Measurements from ENCODE around the gene TELO2. TPM values are rescaled to one million over a fixed set of nuclear protein-coding genes. Genes with fewer than 3 reads are reported as not detected.

TELO2 gene
- total RNA-seq, 3 donors from 2014 or later: 15.2 to 27.5 (median 23.9) TPM

DNA sequence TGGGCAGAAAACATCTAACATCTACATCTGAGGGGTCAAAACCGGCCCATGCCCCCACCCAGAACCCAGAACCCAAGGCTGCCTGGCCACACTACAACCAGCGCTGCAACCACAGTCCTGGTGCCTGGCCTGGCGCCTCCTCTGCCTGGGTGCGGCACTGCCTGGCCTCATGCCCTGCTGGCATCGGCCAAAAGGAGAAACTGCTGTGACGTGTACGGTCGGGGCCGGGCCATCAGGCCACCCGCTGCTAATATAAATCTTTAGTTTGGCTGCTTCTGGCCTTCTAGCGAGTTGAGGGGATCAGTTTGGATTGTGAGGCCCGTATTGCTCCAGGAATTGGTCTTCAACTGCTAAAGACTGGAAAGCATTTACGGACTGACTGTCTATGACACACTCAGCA, 63.1 kb downstream of the TELO2 start:
- no peaks in the 10 kb centered on the region for H3K36me3 ChIP-seq
- H3K9me3 ChIP-seq: no peaks in the 10 kb centered on the region
- H3K27me3 ChIP-seq: no peaks in the 10 kb centered on the region
- H3K4me3 ChIP-seq: no peak overlapping the region
- no peaks in the 10 kb centered on the region for H3K4me1 ChIP-seq
- no peak for DNase-seq (ENCODE audit: low spot score in 2 of 2)
- intact Hi-C loops (cut with DNase I; ENCODE audit: low total_unique reads): no loop called here
- TF ChIP-seq, protein P1, sequence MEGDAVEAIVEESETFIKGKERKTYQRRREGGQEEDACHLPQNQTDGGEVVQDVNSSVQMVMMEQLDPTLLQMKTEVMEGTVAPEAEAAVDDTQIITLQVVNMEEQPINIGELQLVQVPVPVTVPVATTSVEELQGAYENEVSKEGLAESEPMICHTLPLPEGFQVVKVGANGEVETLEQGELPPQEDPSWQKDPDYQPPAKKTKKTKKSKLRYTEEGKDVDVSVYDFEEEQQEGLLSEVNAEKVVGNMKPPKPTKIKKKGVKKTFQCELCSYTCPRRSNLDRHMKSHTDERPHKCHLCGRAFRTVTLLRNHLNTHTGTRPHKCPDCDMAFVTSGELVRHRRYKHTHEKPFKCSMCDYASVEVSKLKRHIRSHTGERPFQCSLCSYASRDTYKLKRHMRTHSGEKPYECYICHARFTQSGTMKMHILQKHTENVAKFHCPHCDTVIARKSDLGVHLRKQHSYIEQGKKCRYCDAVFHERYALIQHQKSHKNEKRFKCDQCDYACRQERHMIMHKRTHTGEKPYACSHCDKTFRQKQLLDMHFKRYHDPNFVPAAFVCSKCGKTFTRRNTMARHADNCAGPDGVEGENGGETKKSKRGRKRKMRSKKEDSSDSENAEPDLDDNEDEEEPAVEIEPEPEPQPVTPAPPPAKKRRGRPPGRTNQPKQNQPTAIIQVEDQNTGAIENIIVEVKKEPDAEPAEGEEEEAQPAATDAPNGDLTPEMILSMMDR (IDR thresholded peaks at IDR 0.05): no peak
- TF ChIP-seq POLR2AphosphoS5 (IDR thresholded peaks at IDR 0.05) (no peak), POLR2A (IDR thresholded peaks at IDR 0.05) (no peak)
- H3K27ac ChIP-seq: no peak overlapping the region

DNA sequence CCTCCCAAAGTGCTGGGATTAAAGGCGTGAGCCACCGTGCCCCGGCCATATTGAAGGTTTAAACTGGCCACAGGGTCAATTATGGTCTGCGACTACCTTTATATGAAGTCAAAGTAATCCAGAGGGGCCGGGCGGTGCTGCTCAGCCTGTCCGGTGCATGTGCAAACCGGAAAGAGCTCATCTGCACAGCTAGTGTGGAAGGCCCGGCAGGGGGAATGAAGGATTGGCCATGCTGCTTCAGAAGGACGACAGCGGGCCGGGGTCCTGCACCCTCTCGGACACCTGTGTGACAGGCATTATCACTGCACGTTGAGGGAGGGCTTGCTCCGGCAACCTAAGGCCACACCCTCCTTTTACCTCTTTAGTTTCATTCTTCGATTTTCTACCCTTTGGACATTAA, 63.9 kb downstream of the TELO2 start:
- H3K27me3 ChIP-seq: no peaks in the 10 kb centered on the region
- H3K4me1 ChIP-seq: no peaks in the 10 kb centered on the region
- H3K9me3 ChIP-seq: no peaks in the 10 kb centered on the region
- H3K27ac ChIP-seq: no peak overlapping the region
- intact Hi-C loops (cut with DNase I; ENCODE audit: low total_unique reads): no loop called here
- DNase-seq (ENCODE audit: low spot score in 2 of 2): no peak
- no peaks in the 10 kb centered on the region for H3K36me3 ChIP-seq
- H3K4me3 ChIP-seq: no peak overlapping the region
- TF ChIP-seq POLR2A (IDR thresholded peaks at IDR 0.05) (no peak), POLR2AphosphoS5 (IDR thresholded peaks at IDR 0.05) (no peak)
- TF ChIP-seq, protein P1 (IDR thresholded peaks at IDR 0.05): no peak

DNA sequence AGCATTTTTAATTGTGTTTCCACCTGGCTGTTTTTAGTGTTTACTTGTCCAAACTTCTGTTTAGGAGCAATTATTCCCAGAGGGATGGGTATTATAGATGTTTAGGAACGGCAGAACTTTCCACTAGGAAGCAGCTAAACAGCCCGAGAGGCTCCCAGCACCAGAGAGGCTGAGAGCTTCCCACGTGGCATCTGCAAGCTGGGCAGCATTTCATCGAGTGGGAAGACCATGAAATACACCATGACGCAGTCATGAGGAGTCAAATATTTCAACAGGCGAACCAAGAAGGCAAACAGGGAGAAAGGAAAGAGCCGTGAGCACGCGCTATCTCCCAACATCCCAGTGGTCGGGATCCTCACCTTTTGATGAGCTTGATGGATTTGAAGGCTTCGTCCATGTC, 64.4 kb downstream of the TELO2 start:
- Histone ChIP-seq H3K27ac (peak overlapping the region in 1 of 2 donors; percentile 75), H3K4me3 (no peak overlapping the region), H3K4me1 (no peaks in the 10 kb centered on the region), H3K36me3 (no peaks in the 10 kb centered on the region), H3K9me3 (no peaks in the 10 kb centered on the region), H3K27me3 (no peaks in the 10 kb centered on the region)
- no peak for DNase-seq (ENCODE audit: low spot score in 2 of 2)
- intact Hi-C loops (cut with DNase I; ENCODE audit: low total_unique reads): no loop called here
- TF ChIP-seq, protein P1 (IDR thresholded peaks at IDR 0.05): no peak
- TF ChIP-seq POLR2A (IDR thresholded peaks at IDR 0.05) (no peak), POLR2AphosphoS5 (IDR thresholded peaks at IDR 0.05) (no peak)

DNA sequence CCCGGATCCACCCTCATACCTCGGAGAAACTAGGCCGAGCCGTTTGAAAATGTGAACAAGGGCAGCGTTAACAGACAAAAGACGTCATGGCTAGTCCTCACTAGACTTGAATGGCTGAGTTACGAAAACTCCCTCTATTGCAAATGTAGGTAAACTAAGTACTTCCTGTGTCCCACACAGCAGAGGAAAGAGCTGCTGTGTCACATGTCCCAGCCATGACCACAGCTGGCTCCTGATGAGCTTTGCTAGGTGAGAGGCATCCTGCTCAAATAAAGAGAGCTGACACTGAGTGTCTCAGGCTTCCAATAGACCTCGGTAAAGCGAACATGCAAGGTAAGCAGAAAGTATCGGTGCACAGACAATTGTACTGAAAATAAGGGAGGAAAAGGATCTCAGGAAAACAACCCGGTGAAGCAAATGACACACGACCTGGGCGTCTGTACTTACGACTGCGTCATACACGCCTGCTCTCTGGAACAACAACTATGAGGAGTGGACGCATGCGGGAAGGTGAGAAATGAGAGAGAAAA, 66.4 kb downstream of the TELO2 start:
- H3K9me3 ChIP-seq: no peaks in the 10 kb centered on the region
- no peaks in the 10 kb centered on the region for H3K4me1 ChIP-seq
- H3K27ac ChIP-seq: peak overlapping the region in 1 of 2 donors; percentile 48
- H3K36me3 ChIP-seq: no peaks in the 10 kb centered on the region
- TF ChIP-seq, protein P1 (IDR thresholded peaks at IDR 0.05): no peak
- no peak for TF ChIP-seq POLR2AphosphoS5 (IDR thresholded peaks at IDR 0.05)
- no peak for TF ChIP-seq POLR2A (IDR thresholded peaks at IDR 0.05)
- intact Hi-C loops (cut with DNase I; ENCODE audit: low total_unique reads): no loop called here
- H3K4me3 ChIP-seq: no peak overlapping the region
- no peak for DNase-seq (ENCODE audit: low spot score in 2 of 2)
- H3K27me3 ChIP-seq: no peaks in the 10 kb centered on the region

Other genes with a start within 250 kb of the TELO2 start
- gene TPSD1, start 237.3 kb upstream of the TELO2 start, total RNA-seq: 1 to 10 TPM; 1.6 to 5.9 (median 2.0) TPM
- gene UBE2I, start 183.7 kb upstream of the TELO2 start, total RNA-seq: 10 to 100 TPM; 52.5 to 67.8 (median 62.2) TPM
- gene BAIAP3, start 159.7 kb upstream of the TELO2 start, total RNA-seq: 1 to 10 TPM; 2.7 to 8.2 (median 7.3) TPM
- gene TSR3, start 141.5 kb upstream of the TELO2 start, total RNA-seq: 10 to 100 TPM; 54.4 to 72.3 (median 59.6) TPM
- 10 to 100 TPM; 50.5 to 89.3 (median 58.4) TPM for gene GNPTG, start 141.4 kb upstream of the TELO2 start, total RNA-seq
- 10 to 100 TPM; 18.6 to 28.5 (median 27.5) TPM for gene UNKL, start 78.7 kb upstream of the TELO2 start, total RNA-seq
- 10 to 100 TPM; 10.4 to 18.7 (median 14.6) TPM for gene UQCC4, start 72.6 kb upstream of the TELO2 start, total RNA-seq
- gene PERCC1, start 62.3 kb upstream of the TELO2 start, total RNA-seq: not detected
- gene CCDC154, start 48.8 kb upstream of the TELO2 start, total RNA-seq: 1 to 10 TPM in 1 of 3 donors, under 1 TPM in 2; 0.48 to 1.2 (median 0.98) TPM
- 10 to 100 TPM; 52.2 to 72.3 (median 71.4) TPM for gene CLCN7, start 18.3 kb upstream of the TELO2 start, total RNA-seq
- not detected for gene PTX4, start 4.4 kb upstream of the TELO2 start, total RNA-seq
- 10 to 100 TPM; 27.8 to 37.0 (median 34.1) TPM for gene TMEM204, start 40.3 kb downstream of the TELO2 start, total RNA-seq
- gene IFT140, start 118.7 kb downstream of the TELO2 start, total RNA-seq: 10 to 100 TPM; 17.0 to 30.1 (median 23.9) TPM
- gene CRAMP1, start 119.0 kb downstream of the TELO2 start, total RNA-seq: 10 to 100 TPM in 2 of 3 donors, 1 to 10 TPM in 1; 9.6 to 13.8 (median 10.8) TPM
- gene JPT2, start 184.9 kb downstream of the TELO2 start, total RNA-seq: 10 to 100 TPM; 19.2 to 44.2 (median 36.0) TPM
- gene MAPK8IP3, start 212.8 kb downstream of the TELO2 start, total RNA-seq: 10 to 100 TPM; 41.1 to 82.6 (median 71.6) TPM